ENCODE data around the gene PRORP.

GRCh38 chr14:35161231-35161630 lies 38.9 kb downstream of the PRORP start:
- no peak for TF ChIP-seq TRIM28 (IDR thresholded peaks at IDR 0.05; ENCODE audit: borderline replicate concordance, low read length)
- TF ChIP-seq REST (tag by site-specific recombination; IDR thresholded peaks at IDR 0.05), result no peak
- TF ChIP-seq ZBTB44 (tag by site-specific recombination; IDR thresholded peaks at IDR 0.05), result no peak
- no peak for TF ChIP-seq ZNF311 (tag by site-specific recombination; IDR thresholded peaks at IDR 0.05; ENCODE audit: borderline replicate concordance)
- no peak for TF ChIP-seq YY1 (tag by site-specific recombination; IDR thresholded peaks at IDR 0.05)
- TF ChIP-seq CTCF (tag by site-specific recombination; IDR thresholded peaks at IDR 0.05), result no peak
- TF ChIP-seq ZNF404 (tag by site-specific recombination; IDR thresholded peaks at IDR 0.05), result no peak
- no peak for TF ChIP-seq ZNF274 (IDR thresholded peaks at IDR 0.05; ENCODE audit: low read length)
- no peak for TF ChIP-seq ZNF274 (tag by site-specific recombination; IDR thresholded peaks at IDR 0.05; ENCODE audit: borderline replicate concordance)
- TF ChIP-seq ZNF354C (tag by site-specific recombination; IDR thresholded peaks at IDR 0.05; ENCODE audit: borderline replicate concordance, low read depth), result no peak
